ENCODE data around the gene ITIH4.
A peak's percentile ranks its signal among the peaks of the same experiment; 100 is the strongest.

ITIH4 gene

DNA sequence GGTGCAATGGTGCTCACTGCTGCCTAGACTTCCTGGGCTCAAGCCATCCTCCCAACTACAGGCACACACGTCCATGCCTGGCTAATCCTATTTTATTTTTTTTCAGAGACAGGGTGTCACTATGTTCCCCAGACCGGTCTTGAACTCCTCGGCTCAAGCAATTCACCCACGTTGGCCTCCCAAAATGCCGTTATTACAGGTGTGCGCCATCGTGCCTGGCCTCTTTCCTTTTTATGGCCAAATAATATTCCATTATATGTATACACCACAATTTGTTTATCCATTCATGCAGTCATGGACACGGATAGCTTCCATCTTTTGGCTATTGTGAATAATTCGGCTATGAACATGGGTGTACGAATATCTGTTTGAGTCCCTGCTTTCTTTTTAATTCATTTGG, 58.8 kb downstream of the ITIH4 start:
- Histone ChIP-seq H3K4me1 (ENCODE audit: control insufficient read depth, low read length) (peaks cover 18% of the 10 kb centered on the region), H3K27ac (ENCODE audit: low read depth, low read length) (peak overlapping the region; percentile 82; the same call in 1 of the 2 replicates), H3K36me3 (ENCODE audit: control insufficient read depth, low read length) (peaks cover 9% of the 10 kb centered on the region), H3F3A (ENCODE audit: control insufficient read depth, insufficient read depth) (no peaks in the 10 kb centered on the region), H3K4me2 (ENCODE audit: low read length) (peak overlapping the region; percentile 98), H3K4me3 (ENCODE audit: low read length) (peak overlapping the region; percentile 98), H3K9me2 (replicated peaks; ENCODE audit: control insufficient read depth, low read length) (no peaks in the 10 kb centered on the region), H4K20me1 (ENCODE audit: control insufficient read depth, insufficient read depth, low read depth, low read length) (no peaks in the 10 kb centered on the region), H3K27me3 (ENCODE audit: control insufficient read depth, low read length) (no peaks in the 10 kb centered on the region), H3K79me2 (ENCODE audit: control insufficient read depth, low read length) (peaks cover 30% of the 10 kb centered on the region), H3K9me3 (ENCODE audit: control insufficient read depth, insufficient read depth, low read length) (no peaks in the 10 kb centered on the region)
- TF ChIP-seq EZH2phosphoT487 (IDR thresholded peaks at IDR 0.05; ENCODE audit: borderline replicate concordance, low read length): no peak
- TF ChIP-seq, protein P1, sequence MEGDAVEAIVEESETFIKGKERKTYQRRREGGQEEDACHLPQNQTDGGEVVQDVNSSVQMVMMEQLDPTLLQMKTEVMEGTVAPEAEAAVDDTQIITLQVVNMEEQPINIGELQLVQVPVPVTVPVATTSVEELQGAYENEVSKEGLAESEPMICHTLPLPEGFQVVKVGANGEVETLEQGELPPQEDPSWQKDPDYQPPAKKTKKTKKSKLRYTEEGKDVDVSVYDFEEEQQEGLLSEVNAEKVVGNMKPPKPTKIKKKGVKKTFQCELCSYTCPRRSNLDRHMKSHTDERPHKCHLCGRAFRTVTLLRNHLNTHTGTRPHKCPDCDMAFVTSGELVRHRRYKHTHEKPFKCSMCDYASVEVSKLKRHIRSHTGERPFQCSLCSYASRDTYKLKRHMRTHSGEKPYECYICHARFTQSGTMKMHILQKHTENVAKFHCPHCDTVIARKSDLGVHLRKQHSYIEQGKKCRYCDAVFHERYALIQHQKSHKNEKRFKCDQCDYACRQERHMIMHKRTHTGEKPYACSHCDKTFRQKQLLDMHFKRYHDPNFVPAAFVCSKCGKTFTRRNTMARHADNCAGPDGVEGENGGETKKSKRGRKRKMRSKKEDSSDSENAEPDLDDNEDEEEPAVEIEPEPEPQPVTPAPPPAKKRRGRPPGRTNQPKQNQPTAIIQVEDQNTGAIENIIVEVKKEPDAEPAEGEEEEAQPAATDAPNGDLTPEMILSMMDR (IDR thresholded peaks at IDR 0.05; ENCODE audit: low read depth, low read length, poor library complexity, severe bottlenecking): no peak

DNA sequence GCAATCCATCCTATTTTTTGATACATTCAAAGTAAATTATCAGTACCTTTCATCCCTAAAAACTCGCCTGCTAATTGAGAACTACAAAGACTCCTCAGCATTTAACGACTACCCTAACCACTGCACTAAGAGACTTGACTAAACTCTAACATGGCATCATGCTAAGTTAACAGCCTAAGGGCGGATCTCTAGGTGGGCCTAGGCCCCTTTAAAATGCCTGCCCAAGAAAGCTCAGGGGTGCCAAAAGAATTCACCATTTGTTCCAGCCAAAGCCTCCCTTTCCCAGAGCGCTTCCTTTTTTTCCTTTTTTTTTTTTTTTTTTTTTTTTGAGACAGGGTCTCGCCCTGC, 59.2 kb downstream of the ITIH4 start:
- peaks cover 18% of the 10 kb centered on the region for H3K4me1 ChIP-seq (ENCODE audit: control insufficient read depth, low read length)
- peak overlapping the region; percentile 98 for H3K4me3 ChIP-seq (ENCODE audit: low read length)
- H3K27me3 ChIP-seq (ENCODE audit: control insufficient read depth, low read length): no peaks in the 10 kb centered on the region
- H4K20me1 ChIP-seq (ENCODE audit: control insufficient read depth, insufficient read depth, low read depth, low read length): no peaks in the 10 kb centered on the region
- H3K79me2 ChIP-seq (ENCODE audit: control insufficient read depth, low read length): peaks cover 30% of the 10 kb centered on the region
- no peaks in the 10 kb centered on the region for H3K9me3 ChIP-seq (ENCODE audit: control insufficient read depth, insufficient read depth, low read length)
- TF ChIP-seq, protein P1 (IDR thresholded peaks at IDR 0.05; ENCODE audit: low read depth, low read length, poor library complexity, severe bottlenecking): no peak
- no peak for TF ChIP-seq EZH2phosphoT487 (IDR thresholded peaks at IDR 0.05; ENCODE audit: borderline replicate concordance, low read length)
- H3K4me2 ChIP-seq (ENCODE audit: low read length): peak overlapping the region; percentile 98
- peaks cover 9% of the 10 kb centered on the region for H3K36me3 ChIP-seq (ENCODE audit: control insufficient read depth, low read length)
- no peaks in the 10 kb centered on the region for H3F3A ChIP-seq (ENCODE audit: control insufficient read depth, insufficient read depth)
- peak overlapping the region; percentile 82 for H3K27ac ChIP-seq (ENCODE audit: low read depth, low read length)
- H3K9me2 ChIP-seq (replicated peaks; ENCODE audit: control insufficient read depth, low read length): no peaks in the 10 kb centered on the region

DNA sequence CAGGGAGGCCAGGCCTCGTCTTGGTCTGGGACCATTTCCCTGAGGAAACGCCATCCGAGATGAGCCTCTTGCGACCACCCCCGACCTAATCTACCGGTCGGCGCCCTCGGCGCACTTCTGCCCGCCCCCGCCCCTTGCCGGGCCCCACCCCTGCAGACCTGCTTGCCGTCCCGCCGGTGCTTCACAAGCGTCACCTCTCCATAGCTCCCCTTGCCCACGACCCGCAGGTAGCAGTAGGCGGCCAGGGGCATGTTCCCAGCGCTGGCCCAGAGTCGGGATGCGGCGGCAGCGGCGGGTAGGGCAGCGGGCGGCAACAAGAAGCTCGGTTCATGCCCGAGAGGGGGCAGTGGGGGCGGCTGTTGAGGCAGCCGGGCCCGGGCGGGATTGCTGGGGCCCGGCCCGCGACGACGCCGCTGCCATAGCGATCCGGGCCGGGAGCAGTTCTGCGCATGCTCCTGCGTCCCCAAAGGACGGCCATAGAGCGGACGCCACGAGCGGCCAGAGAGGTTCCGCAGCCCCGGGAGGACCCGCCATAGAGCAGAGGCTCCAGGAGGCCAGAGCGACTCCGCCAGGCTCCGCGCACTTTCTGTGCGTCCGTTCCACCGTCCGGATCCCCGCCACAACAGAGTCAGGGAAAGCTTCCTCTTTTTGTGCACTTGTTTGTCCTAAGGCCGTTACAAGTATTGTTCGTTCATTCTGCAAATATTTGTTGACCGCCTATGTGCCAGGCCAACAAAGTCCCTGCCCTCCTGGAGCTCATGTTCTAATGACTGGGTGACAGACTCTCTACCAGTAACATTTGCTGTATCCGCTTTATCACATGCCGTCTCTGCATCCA, 59.8 kb downstream of the ITIH4 start, which contains the start of gene NEK4:
Gene NEK4 (minus strand): TSS at position 445 of the 838 bp plus-strand sequence. CDS start 194 bp downstream, at position 251.
- Histone ChIP-seq H4K20me1 (ENCODE audit: control insufficient read depth, insufficient read depth, low read depth, low read length) (no peaks in the 10 kb centered on the region), H3K4me1 (ENCODE audit: control insufficient read depth, low read length) (peaks cover 18% of the 10 kb centered on the region), H3K4me3 (ENCODE audit: low read length) (peak within 1 kb of the TSS; percentile 98), H3F3A (ENCODE audit: control insufficient read depth, insufficient read depth) (no peaks in the 10 kb centered on the region; the same call in 1 of the 2 replicates), H3K9me2 (replicated peaks; ENCODE audit: control insufficient read depth, low read length) (no peaks in the 10 kb centered on the region), H3K9me3 (ENCODE audit: control insufficient read depth, insufficient read depth, low read length) (no peaks in the 10 kb centered on the region), H3K4me2 (ENCODE audit: low read length) (peak within 1 kb of the TSS; percentile 98), H3K27me3 (ENCODE audit: control insufficient read depth, low read length) (no peaks in the 10 kb centered on the region), H3K79me2 (ENCODE audit: control insufficient read depth, low read length) (peaks cover 30% of the 10 kb centered on the region), H3K36me3 (ENCODE audit: control insufficient read depth, low read length) (peaks cover 14% of the 10 kb centered on the region), H3K27ac (ENCODE audit: low read depth, low read length) (peak within 1 kb of the TSS; percentile 82)
- TF ChIP-seq EZH2phosphoT487 (IDR thresholded peaks at IDR 0.05; ENCODE audit: borderline replicate concordance, low read length): no peak
- TF ChIP-seq, protein P1 (IDR thresholded peaks at IDR 0.05; ENCODE audit: low read depth, low read length, poor library complexity, severe bottlenecking): no peak

Data from DOHH2 (cell line).